AG09309 (cell line): ENCODE data around the gene DHRS2.

Source experiments
- DNase-seq: peaks from one replicate; pipeline ENCODE4 v3.0.0-alpha.2; 2010; ENCODE audit warnings: low read depth
- H3K4me3 ChIP-seq: 2 replicates; pipeline ENCODE4 v1.5.1; 2011; ENCODE audit warnings: mild to moderate bottlenecking, low read depth, low read length, moderate library complexity; ENCODE audit not compliant: control insufficient read depth
- TF ChIP-seq, protein P1 (sequence below): IDR thresholded peaks from 2 replicates; pipeline ENCODE4 v1.5.1; 2011; ENCODE audit warnings: mild to moderate bottlenecking, low read depth, low read length, inconsistent platforms; ENCODE audit not compliant: insufficient read depth, control insufficient read depth; ENCODE audit errors: missing control alignments

The DHRS2 gene

GRCh38 chr14:23626946-23627345, 9.2 kb upstream of the DHRS2 start:
- DNase-seq, result no peak
- no peak overlapping the region for H3K4me3 ChIP-seq
- TF ChIP-seq, protein P1, sequence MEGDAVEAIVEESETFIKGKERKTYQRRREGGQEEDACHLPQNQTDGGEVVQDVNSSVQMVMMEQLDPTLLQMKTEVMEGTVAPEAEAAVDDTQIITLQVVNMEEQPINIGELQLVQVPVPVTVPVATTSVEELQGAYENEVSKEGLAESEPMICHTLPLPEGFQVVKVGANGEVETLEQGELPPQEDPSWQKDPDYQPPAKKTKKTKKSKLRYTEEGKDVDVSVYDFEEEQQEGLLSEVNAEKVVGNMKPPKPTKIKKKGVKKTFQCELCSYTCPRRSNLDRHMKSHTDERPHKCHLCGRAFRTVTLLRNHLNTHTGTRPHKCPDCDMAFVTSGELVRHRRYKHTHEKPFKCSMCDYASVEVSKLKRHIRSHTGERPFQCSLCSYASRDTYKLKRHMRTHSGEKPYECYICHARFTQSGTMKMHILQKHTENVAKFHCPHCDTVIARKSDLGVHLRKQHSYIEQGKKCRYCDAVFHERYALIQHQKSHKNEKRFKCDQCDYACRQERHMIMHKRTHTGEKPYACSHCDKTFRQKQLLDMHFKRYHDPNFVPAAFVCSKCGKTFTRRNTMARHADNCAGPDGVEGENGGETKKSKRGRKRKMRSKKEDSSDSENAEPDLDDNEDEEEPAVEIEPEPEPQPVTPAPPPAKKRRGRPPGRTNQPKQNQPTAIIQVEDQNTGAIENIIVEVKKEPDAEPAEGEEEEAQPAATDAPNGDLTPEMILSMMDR, result no peak

DNA sequence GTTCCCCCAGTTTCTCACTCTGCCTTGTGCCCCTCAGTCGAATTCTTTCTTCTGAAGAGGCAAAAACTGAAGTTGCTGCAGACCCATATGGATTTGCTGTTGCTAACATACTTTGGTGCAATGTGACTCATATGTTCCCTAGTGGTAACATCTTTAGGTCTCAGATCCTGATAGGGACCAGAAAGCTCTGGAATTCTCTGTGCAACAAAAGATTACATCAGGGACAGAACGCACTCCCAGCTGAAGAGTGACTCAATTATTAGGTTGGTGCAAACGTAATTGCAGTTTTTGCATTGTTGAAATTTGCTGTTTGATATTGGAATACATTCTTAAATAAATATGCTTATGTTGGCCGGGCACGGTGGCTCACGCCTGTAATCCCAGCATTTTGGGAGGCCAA, 8.2 kb upstream of the DHRS2 start:
- TF ChIP-seq, protein P1, result no peak
- no peak for DNase-seq
- H3K4me3 ChIP-seq, result no peak overlapping the region

GRCh38 chr14:23629204-23629603, 7.0 kb upstream of the DHRS2 start:
- no peak for DNase-seq
- TF ChIP-seq, protein P1, result no peak
- H3K4me3 ChIP-seq, result no peak overlapping the region

GRCh38 chr14:23629832-23630396, 6.2 kb upstream of the DHRS2 start:
- no peak for DNase-seq
- TF ChIP-seq, protein P1, result no peak

GRCh38 chr14:23630687-23631086, 5.5 kb upstream of the DHRS2 start:
- no peak for DNase-seq
- H3K4me3 ChIP-seq, result no peak overlapping the region
- TF ChIP-seq, protein P1, result no peak

More at GRCh38 chr14:23629832-23630396, 6.2 kb upstream of the DHRS2 start:
- H3K4me3 ChIP-seq, result no peak overlapping the region

DNA sequence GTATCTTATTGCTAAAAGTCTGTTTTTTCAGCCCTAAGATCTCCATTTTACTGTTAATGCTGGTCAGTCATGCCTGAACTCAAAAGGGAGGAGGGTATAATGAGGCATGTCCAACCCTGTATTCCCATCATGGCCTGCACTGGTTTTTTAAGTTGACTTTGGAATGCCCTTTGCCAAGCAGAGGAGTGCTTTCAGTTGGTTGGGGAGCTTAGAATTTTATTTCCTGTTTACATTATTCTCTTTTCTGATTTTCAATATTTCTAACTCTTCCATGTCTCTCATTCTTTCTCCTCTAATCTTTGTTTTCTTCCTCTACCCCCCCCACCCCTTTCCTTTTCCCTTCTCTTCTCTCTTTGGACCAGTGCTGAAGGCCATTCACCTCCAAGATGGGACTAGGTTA, 4.9 kb upstream of the DHRS2 start:
- DNase-seq, result no peak
- H3K4me3 ChIP-seq, result no peak overlapping the region
- TF ChIP-seq, protein P1, result no peak
